T-helper 2 cell treated with Interferon-gamma antibody and Interleukin-4, amounts not matched to agents 5 μg/mL and 100 μg/mL, for 36 hours (primary cell): ENCODE data around the gene CD28.

Source experiments
- DNase-seq: peaks from one replicate; pipeline ENCODE4 v3.0.0; 2021; ENCODE audit warnings: low spot score
- H3K27ac Mint-ChIP-seq: one replicate; pipeline ENCODE4 v1.8.0; 2021; ENCODE audit warnings: mild to moderate bottlenecking, mixed read lengths
- H3K27me3 Mint-ChIP-seq: one replicate; pipeline ENCODE4 v1.8.0; 2021; ENCODE audit warnings: low read depth, mixed read lengths
- H3K36me3 Mint-ChIP-seq: one replicate; pipeline ENCODE4 v1.8.0; 2021; ENCODE audit warnings: low read depth, mixed read lengths
- H3K4me1 Mint-ChIP-seq: one replicate; pipeline ENCODE4 v1.8.0; 2021; ENCODE audit warnings: low read depth, mixed read lengths
- H3K4me3 Mint-ChIP-seq: one replicate; pipeline ENCODE4 v1.8.0; 2022; ENCODE audit warnings: mild to moderate bottlenecking, moderate library complexity, mixed read lengths
- H3K9me3 Mint-ChIP-seq: one replicate; pipeline ENCODE4 v1.8.0; 2021; ENCODE audit warnings: mixed read lengths

Gene CD28

DNA sequence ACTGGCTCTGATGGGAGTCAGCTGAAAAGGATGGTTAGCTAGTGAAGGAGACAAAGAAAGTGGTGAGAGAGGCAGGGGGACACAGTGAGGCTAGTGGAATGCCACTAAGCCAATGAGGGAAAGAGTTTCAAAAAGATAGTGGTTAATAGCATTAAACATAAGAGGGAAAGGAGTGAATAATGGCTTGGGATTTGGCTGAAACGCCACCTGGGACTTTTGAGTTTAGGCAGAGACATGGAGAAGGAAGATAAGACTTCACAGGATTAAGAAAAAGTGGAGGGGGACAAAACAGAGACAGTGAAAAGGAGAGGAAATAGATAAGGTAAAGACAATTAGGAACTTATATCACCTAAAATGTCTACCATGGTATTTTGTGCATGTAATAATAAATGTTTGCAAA is 6.9 kb downstream of the CD28 start:
- peaks cover 78% of the 10 kb centered on the region for H3K36me3 Mint-ChIP-seq

DNA sequence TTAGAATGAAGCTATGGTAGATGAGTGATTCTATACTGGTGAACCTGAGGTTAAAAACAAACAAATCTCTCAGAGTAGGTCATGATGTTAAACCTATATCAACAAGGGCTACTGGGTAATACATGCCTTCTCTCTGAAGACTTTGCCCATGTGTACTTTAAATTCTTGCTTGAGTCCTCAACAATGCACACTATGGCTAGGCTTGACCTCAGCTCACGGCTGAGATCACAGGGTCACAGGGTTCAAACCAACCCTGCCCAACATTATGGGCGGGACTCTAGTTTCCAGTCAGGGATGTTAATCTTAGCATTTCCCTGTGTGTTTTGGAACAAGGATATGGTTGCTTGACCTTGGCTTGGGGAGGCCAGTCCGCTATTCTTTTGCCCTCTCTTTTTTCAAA is 7.7 kb downstream of the CD28 start:
- Mint-ChIP-seq H3K36me3 (peaks cover 76% of the 10 kb centered on the region), H3K4me1 (peaks cover 79% of the 10 kb centered on the region), H3K9me3 (no peaks in the 10 kb centered on the region), H3K27me3 (no peaks in the 10 kb centered on the region), H3K4me3 (peak overlapping the region; percentile 49), H3K27ac (peak overlapping the region; percentile 68)
- no peak for DNase-seq

More for the DNA sequence above, 6.9 kb downstream of the CD28 start:
- Mint-ChIP-seq H3K27me3 (no peaks in the 10 kb centered on the region), H3K27ac (peak overlapping the region; percentile 68), H3K4me1 (peaks cover 73% of the 10 kb centered on the region), H3K9me3 (no peaks in the 10 kb centered on the region), H3K4me3 (peak overlapping the region; percentile 49)
- no peak for DNase-seq

DNA sequence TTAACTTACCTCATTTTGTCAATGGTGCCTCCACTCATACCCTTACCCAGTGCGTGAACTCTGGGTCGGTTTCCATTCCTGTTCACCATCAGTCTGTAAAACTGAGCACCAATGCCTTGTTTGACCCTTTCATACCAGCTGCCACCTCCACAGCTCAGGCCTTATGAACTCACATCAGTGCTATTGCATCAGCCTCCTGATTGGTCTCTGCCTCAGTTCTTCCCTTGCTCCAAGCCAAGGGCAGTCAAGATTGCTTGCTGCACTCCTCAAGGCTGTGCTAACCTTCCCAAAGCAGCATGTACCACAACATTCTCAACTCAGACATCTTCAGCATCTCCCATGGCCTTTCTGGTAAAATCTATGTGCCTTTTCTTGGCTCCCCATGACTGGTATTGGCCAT is 9.3 kb downstream of the CD28 start:
- Mint-ChIP-seq H3K4me3 (peak overlapping the region; percentile 58), H3K36me3 (peaks cover 67% of the 10 kb centered on the region), H3K27ac (peak overlapping the region; percentile 62), H3K9me3 (no peaks in the 10 kb centered on the region), H3K4me1 (peaks cover 84% of the 10 kb centered on the region), H3K27me3 (no peaks in the 10 kb centered on the region)
- no peak for DNase-seq

DNA sequence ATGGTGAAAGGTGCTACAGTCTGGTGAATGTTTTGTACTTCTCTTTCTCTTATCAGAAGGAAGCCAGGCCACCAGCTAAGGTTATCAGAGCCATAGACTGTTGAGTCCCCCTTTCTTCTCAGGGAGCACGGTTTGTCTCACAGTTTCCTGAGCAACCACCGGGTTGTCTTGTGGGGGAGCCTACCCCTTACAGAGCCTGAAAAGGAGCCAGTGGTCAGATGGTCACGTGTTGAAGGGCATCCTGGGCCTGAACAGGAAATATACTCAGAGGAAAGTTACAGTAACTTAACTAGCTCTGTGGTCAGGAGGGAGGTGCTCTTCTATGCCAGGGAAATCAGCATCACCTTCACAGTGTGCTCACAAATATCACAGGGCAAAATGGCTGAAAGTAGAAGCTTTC is 11.6 kb downstream of the CD28 start:
- Mint-ChIP-seq H3K4me3 (peak overlapping the region; percentile 81), H3K4me1 (peaks cover 89% of the 10 kb centered on the region)

DNA sequence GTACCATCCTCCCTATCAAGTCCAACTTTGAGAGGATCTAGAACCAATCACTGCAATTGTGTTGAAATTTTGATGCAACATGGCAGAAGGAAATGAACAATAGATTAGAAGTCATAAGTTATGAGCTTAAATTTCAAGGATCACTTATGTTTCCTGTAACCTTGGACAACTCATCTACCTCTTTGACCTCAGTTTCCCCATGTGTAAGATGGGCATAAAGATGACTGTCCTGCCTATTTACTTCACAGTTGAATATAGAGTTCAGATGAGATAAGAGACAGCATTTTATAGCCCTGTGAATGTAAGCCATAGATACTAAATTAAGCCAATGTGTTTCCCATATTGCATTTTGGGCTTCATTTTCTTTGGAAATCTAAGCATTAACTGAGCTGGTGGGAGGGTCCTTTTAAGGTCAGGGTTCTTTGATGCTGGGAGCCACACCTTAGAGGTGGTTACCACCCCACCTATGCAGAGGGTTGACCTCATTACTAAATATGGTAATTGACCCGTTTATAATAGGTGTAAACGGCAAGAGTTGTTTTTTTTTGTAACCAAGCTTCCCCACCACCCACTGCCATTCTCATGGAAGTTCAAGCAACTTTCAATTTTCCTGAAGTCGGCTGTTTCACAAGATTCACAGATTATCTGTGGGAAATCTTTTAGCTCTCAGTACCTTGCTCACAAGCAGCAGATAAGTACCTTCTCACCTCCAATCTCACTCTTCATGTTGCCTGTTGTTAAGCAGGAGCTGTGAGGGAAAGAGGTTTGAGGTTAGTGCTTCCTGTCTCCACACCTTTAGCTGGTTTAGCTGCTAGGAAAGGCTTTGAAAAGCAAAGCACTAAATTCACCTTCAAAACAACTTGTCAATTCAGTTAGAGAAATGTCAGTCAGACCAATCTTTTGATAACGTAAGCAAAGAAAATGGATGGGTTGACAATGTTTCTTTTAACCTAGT is 13.3 kb downstream of the CD28 start:
- peak overlapping the region; percentile 94 for H3K27ac Mint-ChIP-seq
- peaks cover 81% of the 10 kb centered on the region for H3K4me1 Mint-ChIP-seq
- H3K27me3 Mint-ChIP-seq: no peaks in the 10 kb centered on the region
- H3K36me3 Mint-ChIP-seq: peaks cover 68% of the 10 kb centered on the region
- no peak for DNase-seq
- H3K9me3 Mint-ChIP-seq: peaks cover 4% of the 10 kb centered on the region
- H3K4me3 Mint-ChIP-seq: peak overlapping the region; percentile 81

More for the DNA sequence above, 11.6 kb downstream of the CD28 start:
- Mint-ChIP-seq H3K9me3 (no peaks in the 10 kb centered on the region), H3K27me3 (no peaks in the 10 kb centered on the region), H3K36me3 (peaks cover 70% of the 10 kb centered on the region), H3K27ac (peak overlapping the region; percentile 94)
- DNase-seq: peak; percentile 76

DNA sequence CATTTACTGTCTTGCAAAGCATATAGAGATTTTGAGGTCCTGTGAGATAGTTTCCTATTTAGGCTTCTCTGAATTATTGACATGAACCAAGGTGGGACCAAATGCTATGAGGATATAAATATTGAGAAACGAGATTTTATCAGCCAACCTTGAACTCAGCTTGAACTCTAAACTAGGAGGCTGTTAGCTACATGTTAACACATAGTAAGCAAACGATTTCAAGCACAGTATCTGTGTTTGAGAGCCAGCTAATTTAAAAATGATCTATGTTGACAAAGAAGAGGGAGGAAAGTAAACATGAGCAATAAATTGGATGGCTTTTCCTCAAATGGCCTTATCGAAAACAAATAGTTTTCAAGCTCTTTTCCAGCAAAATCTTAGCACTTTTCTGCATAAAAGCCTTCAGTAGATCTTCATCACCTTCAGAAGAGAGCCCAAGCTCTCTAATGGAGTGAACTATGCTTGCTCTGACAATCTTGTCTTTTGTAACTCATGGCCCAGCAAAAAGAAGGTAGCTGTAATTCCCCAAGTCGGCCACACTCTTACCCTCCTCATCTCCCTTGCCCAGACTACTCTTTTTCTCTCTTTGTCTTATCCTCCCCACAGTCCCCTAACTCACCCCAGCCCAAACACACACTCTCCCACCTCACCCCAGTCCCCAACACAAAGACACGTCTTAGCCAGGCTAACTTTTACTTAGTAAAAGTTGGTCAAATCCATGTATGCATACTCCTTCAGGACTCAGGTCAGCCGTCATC is 14.7 kb downstream of the CD28 start:
- H3K4me3 Mint-ChIP-seq: peak overlapping the region; percentile 81
- no peaks in the 10 kb centered on the region for H3K27me3 Mint-ChIP-seq
- no peak for DNase-seq
- peaks cover 75% of the 10 kb centered on the region for H3K4me1 Mint-ChIP-seq
- H3K36me3 Mint-ChIP-seq: peaks cover 68% of the 10 kb centered on the region
- peak overlapping the region; percentile 94 for H3K27ac Mint-ChIP-seq
- H3K9me3 Mint-ChIP-seq: peaks cover 4% of the 10 kb centered on the region

DNA sequence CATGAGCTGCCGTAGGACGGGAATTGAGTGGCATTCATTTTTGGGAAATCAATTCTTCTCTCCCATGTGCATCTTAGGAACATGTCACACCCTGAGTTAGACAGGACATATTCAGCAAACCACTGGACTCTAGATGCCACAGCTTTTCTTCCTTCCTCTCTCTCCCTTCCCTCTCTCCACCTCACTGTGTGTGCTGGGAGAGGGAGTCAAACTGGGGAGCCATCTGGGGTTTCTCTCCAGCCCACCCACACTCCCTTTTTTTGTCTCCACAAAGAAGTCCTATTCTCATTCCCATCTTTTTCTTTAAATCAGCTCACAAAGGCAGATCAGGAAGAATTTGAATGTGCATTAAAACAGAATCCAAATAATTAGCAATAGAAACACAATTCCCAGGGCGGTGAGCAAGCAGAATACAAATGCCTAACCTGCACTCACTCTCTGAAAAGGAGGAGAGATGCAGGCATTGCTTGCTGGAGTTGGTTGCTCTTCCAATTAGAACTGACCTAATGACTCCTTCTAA is 15.4 kb downstream of the CD28 start:
- H3K4me1 Mint-ChIP-seq: peaks cover 75% of the 10 kb centered on the region
- H3K27me3 Mint-ChIP-seq: no peaks in the 10 kb centered on the region
- no peak for DNase-seq
- peaks cover 70% of the 10 kb centered on the region for H3K36me3 Mint-ChIP-seq
- H3K4me3 Mint-ChIP-seq: peak overlapping the region; percentile 81
- H3K27ac Mint-ChIP-seq: peak overlapping the region; percentile 94
- peaks cover 4% of the 10 kb centered on the region for H3K9me3 Mint-ChIP-seq

DNA sequence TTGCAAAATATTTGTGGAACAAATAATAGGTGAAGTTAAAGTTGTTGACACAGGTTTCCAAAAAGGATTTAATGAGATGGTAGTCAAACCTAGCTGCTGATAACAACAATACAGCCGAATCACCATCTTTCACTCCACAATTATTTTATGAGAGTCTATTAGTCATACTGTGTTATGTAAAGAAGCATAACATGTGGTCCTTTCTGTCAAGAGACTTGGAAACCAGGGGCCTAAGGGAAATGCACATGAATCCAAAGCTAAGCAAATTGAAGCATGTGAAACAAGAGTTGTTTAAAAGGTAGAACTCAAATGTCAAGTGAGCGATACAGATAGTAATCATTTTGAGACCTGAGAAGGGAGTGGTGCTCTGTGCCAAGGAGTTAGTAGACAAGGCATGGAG is 16.0 kb downstream of the CD28 start:
- Mint-ChIP-seq H3K36me3 (peaks cover 72% of the 10 kb centered on the region), H3K9me3 (peaks cover 4% of the 10 kb centered on the region), H3K27me3 (no peaks in the 10 kb centered on the region), H3K4me3 (peak overlapping the region; percentile 81), H3K27ac (peak overlapping the region; percentile 94), H3K4me1 (peaks cover 75% of the 10 kb centered on the region)
- DNase-seq: no peak

DNA sequence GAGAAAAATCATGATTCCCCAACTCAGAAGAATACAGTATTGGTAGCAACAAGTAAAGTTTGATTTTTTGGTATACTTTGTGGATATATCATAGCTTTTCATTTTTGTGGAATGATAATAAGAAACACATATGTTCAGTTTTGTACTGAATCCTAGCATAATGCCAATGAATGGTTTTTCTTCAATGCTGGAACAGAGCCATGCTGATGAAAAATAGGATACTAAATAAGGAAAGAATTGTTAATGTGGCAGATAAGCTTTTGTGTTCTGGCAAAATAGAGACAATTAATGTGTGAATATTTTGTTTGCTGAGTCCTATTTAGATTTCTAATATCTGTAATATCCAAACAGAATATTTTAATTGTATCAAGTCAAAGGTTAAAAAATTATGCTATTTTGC is 21.9 kb downstream of the CD28 start:
- H3K27ac Mint-ChIP-seq: peak overlapping the region; percentile 24
- peaks cover 80% of the 10 kb centered on the region for H3K36me3 Mint-ChIP-seq
- H3K9me3 Mint-ChIP-seq: peaks cover 4% of the 10 kb centered on the region
- no peak for DNase-seq
- H3K4me1 Mint-ChIP-seq: peaks cover 70% of the 10 kb centered on the region
- no peaks in the 10 kb centered on the region for H3K27me3 Mint-ChIP-seq
- no peak overlapping the region for H3K4me3 Mint-ChIP-seq

DNA sequence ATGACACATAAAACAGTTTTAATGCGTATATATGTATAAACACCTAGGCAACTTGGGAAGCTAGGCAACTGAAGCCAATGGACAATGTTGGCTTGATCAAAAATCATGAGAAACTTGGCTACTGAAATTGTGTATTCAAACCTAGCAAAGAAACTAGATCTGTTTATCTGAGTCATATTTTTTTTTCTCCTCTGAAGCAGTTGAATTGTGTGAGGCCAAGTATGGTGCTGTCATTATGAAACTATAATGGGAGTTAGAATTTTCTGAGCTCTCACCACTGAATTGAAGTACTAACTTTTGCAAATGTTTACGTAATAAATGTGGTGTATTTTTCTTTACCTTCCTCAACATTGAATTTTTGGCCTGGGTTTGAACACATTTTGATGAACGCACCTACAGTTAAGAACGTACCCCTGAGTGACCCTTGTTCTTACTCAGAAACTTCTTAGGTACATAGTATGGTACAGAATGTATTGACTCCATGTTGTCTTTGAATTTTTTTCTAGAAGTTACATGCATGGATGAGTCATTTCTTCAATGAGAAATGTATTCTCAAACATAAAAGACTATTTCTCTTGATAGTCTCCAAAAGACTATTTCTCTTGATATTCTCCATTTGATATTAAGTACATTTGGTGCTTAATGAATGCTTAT is 23.8 kb downstream of the CD28 start:
- peak overlapping the region; percentile 66 for H3K4me3 Mint-ChIP-seq
- H3K27ac Mint-ChIP-seq: peak overlapping the region; percentile 85
- H3K36me3 Mint-ChIP-seq: peaks cover 84% of the 10 kb centered on the region
- H3K4me1 Mint-ChIP-seq: peaks cover 78% of the 10 kb centered on the region
- no peaks in the 10 kb centered on the region for H3K9me3 Mint-ChIP-seq
- DNase-seq: no peak
- H3K27me3 Mint-ChIP-seq: no peaks in the 10 kb centered on the region

DNA sequence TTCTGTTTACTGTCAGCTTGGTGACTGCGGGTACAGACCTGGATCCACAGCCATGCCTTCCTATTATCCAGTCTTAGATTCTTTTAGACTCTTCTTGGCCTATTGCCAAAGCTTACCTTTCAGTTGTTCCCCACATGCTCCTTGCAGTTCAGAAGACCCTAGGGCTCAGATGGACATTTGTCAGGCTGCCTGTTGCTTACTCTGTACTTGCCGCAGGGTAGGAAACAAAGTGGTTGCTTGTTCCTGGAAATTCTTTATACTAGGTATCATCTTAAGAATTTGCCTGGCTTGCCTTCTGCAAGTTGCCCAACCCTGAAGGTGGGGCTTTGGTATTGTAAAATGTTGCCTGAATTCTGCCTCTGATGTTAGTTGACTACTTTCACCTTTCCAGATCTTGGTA is 24.4 kb downstream of the CD28 start:
- H3K4me3 Mint-ChIP-seq: peak overlapping the region; percentile 66
- H3K36me3 Mint-ChIP-seq: peaks cover 86% of the 10 kb centered on the region
- peaks cover 77% of the 10 kb centered on the region for H3K4me1 Mint-ChIP-seq
- H3K9me3 Mint-ChIP-seq: no peaks in the 10 kb centered on the region
- no peak for DNase-seq
- no peaks in the 10 kb centered on the region for H3K27me3 Mint-ChIP-seq
- peak overlapping the region; percentile 85 for H3K27ac Mint-ChIP-seq

DNA sequence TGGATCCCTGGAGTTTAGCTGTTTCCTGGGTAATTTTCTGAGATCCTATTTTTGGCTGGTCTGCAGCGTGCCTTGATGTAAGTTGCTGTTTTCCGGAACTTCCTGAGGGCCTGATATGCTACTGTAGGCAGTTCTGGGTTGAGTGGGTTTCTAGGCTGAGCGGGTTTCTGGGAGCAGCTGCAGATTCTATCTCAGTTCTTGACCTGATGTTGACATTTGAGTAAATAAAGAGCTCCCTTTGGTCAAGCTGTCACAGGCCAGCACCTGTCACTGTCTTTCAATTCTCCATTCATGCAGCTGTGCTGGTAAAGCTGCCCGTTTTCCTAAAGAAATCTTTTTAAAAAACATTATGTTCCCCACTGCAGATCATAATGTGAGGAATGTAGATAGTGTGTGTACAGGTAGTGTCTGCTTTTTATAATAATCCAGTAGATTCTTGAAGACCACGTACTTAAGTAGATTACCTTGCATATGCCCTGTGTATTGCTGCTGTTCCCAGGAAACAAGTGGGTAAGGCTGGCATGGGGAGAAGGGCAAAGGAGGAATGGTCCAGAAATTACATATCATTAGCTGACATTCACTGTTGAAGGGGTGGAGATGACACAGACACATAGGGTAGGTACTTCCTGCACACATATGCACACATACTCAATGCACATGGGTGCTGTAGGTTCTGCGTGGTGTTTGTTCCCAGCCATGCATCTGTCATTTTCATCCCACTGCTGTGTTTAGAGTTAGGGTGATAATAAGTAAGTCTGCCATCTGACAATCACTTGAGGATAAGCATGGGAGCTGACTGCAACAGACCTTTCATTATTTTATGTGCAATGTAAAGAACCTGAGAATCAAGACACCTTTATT is 25.9 kb downstream of the CD28 start:
- Mint-ChIP-seq H3K27ac (peak overlapping the region; percentile 85), H3K4me3 (peak overlapping the region; percentile 66), H3K4me1 (peaks cover 77% of the 10 kb centered on the region), H3K36me3 (peaks cover 85% of the 10 kb centered on the region), H3K27me3 (no peaks in the 10 kb centered on the region), H3K9me3 (no peaks in the 10 kb centered on the region)
- no peak for DNase-seq
